K562 (cell line): ENCODE measurements around the gene SPANXN3. TPM values are rescaled to one million over a fixed set of nuclear protein-coding genes. Genes with fewer than 3 reads are reported as not detected.

Source experiments
- ATAC-seq: fragments of 200-7000 bp; cut with Tn5 transposase; 3 replicates; pipeline ENCODE4 v1.9.1; 2020; ENCODE audit warnings: moderate library complexity
- BruUV-seq: library from RNA; stranded (reverse); fragments of 400-500 nt; replicated peaks from 2 replicates; lab custom pipeline; 2021; lab: Mats Ljungman, UMichigan
- CTCF ChIA-PET: fragments of 300-600 bp; formaldehyde crosslinking; extraction: SDS; loops from one replicate; lab custom pipeline; 2021; ENCODE audit warnings: low intra/inter-chr PET ratio; lab: Yijun Ruan, JAX
- POLR2A ChIA-PET: fragments of 300-600, 350-650 bp; sonication (Branson Sonifier 250); formaldehyde crosslinking; extraction: SDS; loops from one replicate; lab custom pipeline; 2021; ENCODE audit warnings: antibody characterized with exemption, inconsistent platforms; lab: Yijun Ruan, JAX
- DNase-seq, 4 experiments: peaks; one replicate each; pipeline versions ENCODE4 v3.0.0 to v3.0.0-alpha.2; 2011 to 2018; ENCODE audit warnings: low spot score in 3 of 4, mixed read lengths in 3 of 4; ENCODE audit errors: extremely low read depth in 1 of 4
- FAIRE-seq: peaks from 2 replicates; lab custom pipeline; 2011; peaks lifted over from hg19 to GRCh38; lab: Jason Lieb, UNC
- H2AFZ ChIP-seq: 2 replicates; pipeline ENCODE4 v1.6.0; 2011; ENCODE audit warnings: low read depth, low read length, control low read depth, inconsistent platforms
- H3K27ac ChIP-seq: fragments of 200-600 bp; 3 replicates; pipeline ENCODE4 v1.8.0; 2011; ENCODE audit warnings: low read depth, mild to moderate bottlenecking, control low read depth, inconsistent platforms, low read length, moderate library complexity, mixed read lengths; ENCODE audit errors: extremely low read depth
- H3K27me3 ChIP-seq, 2 experiments: fragments of 300-600 bp in 1 of 2; 2 replicates in 1 of 2; 3 replicates in 1 of 2; pipeline versions ENCODE4 v1.6.0 to v1.8.0; 2011; ENCODE audit warnings: inconsistent platforms in 2 of 2, low read length in 2 of 2, mild to moderate bottlenecking in 1 of 2, mixed read lengths in 1 of 2, moderate library complexity in 1 of 2; ENCODE audit not compliant: control insufficient read depth in 2 of 2, insufficient read depth in 2 of 2
- H3K36me3 ChIP-seq: fragments of 300-600 bp; 3 replicates; pipeline ENCODE4 v1.8.0; 2011; ENCODE audit warnings: mild to moderate bottlenecking, low read length, inconsistent platforms; ENCODE audit not compliant: control insufficient read depth, insufficient read depth
- H3K4me1 ChIP-seq, 2 experiments: fragments of 200-600 bp in 1 of 2; replicated peaks in 1 of 2; 2 replicates in 1 of 2; 3 replicates in 1 of 2; pipeline versions ENCODE4 v1.5.1 to v1.8.0; 2011; ENCODE audit warnings: inconsistent platforms in 2 of 2, low read length in 2 of 2, mild to moderate bottlenecking in 1 of 2, mixed read lengths in 1 of 2, moderate library complexity in 1 of 2; ENCODE audit not compliant: control insufficient read depth in 2 of 2, insufficient read depth in 2 of 2
- H3K4me2 ChIP-seq: 2 replicates; pipeline ENCODE4 v1.6.1; 2011; ENCODE audit warnings: low read length, control low read depth, inconsistent platforms, mixed read lengths; ENCODE audit not compliant: insufficient read depth
- H3K4me3 ChIP-seq: fragments of 200-600 bp; sonication (generic), shearing (Covaris generic); 2 replicates; pipeline ENCODE4 v1.5.1; 2016; ENCODE audit warnings: control low read depth, inconsistent platforms
- H3K79me2 ChIP-seq: fragments of 200-600 bp; 3 replicates; pipeline ENCODE4 v1.8.0; 2011; ENCODE audit warnings: low read length, inconsistent platforms; ENCODE audit not compliant: control insufficient read depth, insufficient read depth
- H3K9ac ChIP-seq, 2 experiments: 2 replicates each; pipeline versions ENCODE4 v1.6.0 to v1.6.1; 2011; ENCODE audit warnings: low read depth in 2 of 2, low read length in 2 of 2, control low read depth in 1 of 2, inconsistent platforms in 1 of 2, mild to moderate bottlenecking in 1 of 2, mixed read lengths in 1 of 2; ENCODE audit not compliant: insufficient read depth in 1 of 2
- H3K9me1 ChIP-seq: one replicate; pipeline ENCODE4 v1.6.0; 2011; ENCODE audit warnings: inconsistent platforms, mild to moderate bottlenecking, low read length, moderate library complexity; ENCODE audit not compliant: control insufficient read depth, insufficient read depth
- H3K9me3 ChIP-seq: replicated peaks from 2 replicates; pipeline ENCODE4 v1.5.1; 2011; ENCODE audit warnings: low read depth, low read length, inconsistent platforms; ENCODE audit not compliant: control insufficient read depth, insufficient read depth
- H4K20me1 ChIP-seq: replicated peaks from 2 replicates; pipeline ENCODE4 v1.6.1; 2011; ENCODE audit warnings: low read length, inconsistent platforms, mixed read lengths; ENCODE audit not compliant: control insufficient read depth, insufficient read depth
- ELF4 ChIP-seq: fragments of 450-650 bp; formaldehyde crosslinking; IDR thresholded peaks from 2 replicates; pipeline ENCODE4 v1.4.0; 2022; ENCODE audit warnings: missing genetic modification characterization
- EZH2 ChIP-seq: IDR thresholded peaks from 2 replicates; pipeline ENCODE4 v1.6.1; 2012; ENCODE audit warnings: low read depth, mild to moderate bottlenecking, inconsistent platforms, low read length, borderline replicate concordance
- FOS ChIP-seq: IDR thresholded peaks from 3 replicates; pipeline ENCODE4 v1.6.1; 2011; ENCODE audit not compliant: insufficient read length; ENCODE audit errors: extremely low read depth
- FOXJ2 ChIP-seq: fragments of 200-800 bp; sonication (Bioruptor generic); IDR thresholded peaks from 2 replicates; pipeline ENCODE4 v1.6.1; 2016; ENCODE audit warnings: missing genetic modification characterization, missing compliant biosample characterization
- IRF1 ChIP-seq: sonication (generic); formaldehyde crosslinking; IDR thresholded peaks from 2 replicates; pipeline ENCODE4 v1.8.0; 2022; ENCODE audit warnings: missing genetic modification reagents, mild to moderate bottlenecking, borderline replicate concordance
- LEF1 ChIP-seq: fragments of 450-650 bp; IDR thresholded peaks from 2 replicates; pipeline ENCODE4 v1.6.1; 2016; ENCODE audit warnings: mild to moderate bottlenecking
- MYC ChIP-seq, 2 experiments: fragments of 250-450 bp in 1 of 2; sonication (Bioruptor Pico) in 1 of 2; IDR thresholded peaks; 2 replicates each; pipeline versions ENCODE4 v1.5.1 to v1.6.1; 2012 to 2021; ENCODE audit warnings: low read depth in 2 of 2, borderline replicate concordance in 1 of 2, improper control_type of control experiment in 1 of 2, low read length in 1 of 2, mild to moderate bottlenecking in 1 of 2, moderate library complexity in 1 of 2
- RAD51 ChIP-seq: fragments of 450-650 bp; IDR thresholded peaks from 2 replicates; pipeline ENCODE4 v1.7.1; 2016; ENCODE audit warnings: low read depth, mild to moderate bottlenecking, borderline replicate concordance
- SMARCA4 ChIP-seq: fragments of 450-650 bp; IDR thresholded peaks from 2 replicates; pipeline ENCODE4 v1.6.1; 2016
- USF2 ChIP-seq: sonication (generic); formaldehyde crosslinking; IDR thresholded peaks from 2 replicates; pipeline ENCODE4 v1.5.0; 2020; ENCODE audit warnings: missing genetic modification reagents
- ZNF224 ChIP-seq: sonication (generic); formaldehyde crosslinking; IDR thresholded peaks from 2 replicates; pipeline ENCODE4 v1.8.0; 2022; ENCODE audit warnings: mild to moderate bottlenecking, missing genetic modification reagents
- ZNF311 ChIP-seq: fragments of 250-450 bp; sonication (Bioruptor Pico); IDR thresholded peaks from 2 replicates; pipeline ENCODE4 v1.4.0; 2020; ENCODE audit warnings: mild to moderate bottlenecking, moderate library complexity
- ZNF347 ChIP-seq: fragments of 450-650 bp; formaldehyde crosslinking; IDR thresholded peaks from 2 replicates; pipeline ENCODE4 v1.4.0; 2020; ENCODE audit warnings: low read depth, mild to moderate bottlenecking, moderate library complexity
- ZNF76 ChIP-seq: fragments of 250-450 bp; sonication (Bioruptor Pico); IDR thresholded peaks from 2 replicates; pipeline ENCODE4 v1.4.0; 2020; ENCODE audit warnings: mild to moderate bottlenecking, moderate library complexity, borderline replicate concordance
- ZNF830 ChIP-seq: fragments of 250-450 bp; sonication (Bioruptor Pico); IDR thresholded peaks from 2 replicates; pipeline ENCODE4 v1.5.0; 2021; ENCODE audit warnings: mild to moderate bottlenecking
- WGBS: fragments of 100-300 bp; shearing (Covaris generic); methylation state at CpG from one replicate; pipeline ENCODE4 v1.1.6; 2016; ENCODE audit warnings: low coverage, mixed read lengths; ENCODE audit not compliant: insufficient coverage; ENCODE audit errors: missing lambda C conversion rate; 5-methylcytosine and 5-hydroxymethylcytosine counted together
- in situ Hi-C: fragments of 300-500 bp; cut with MboI; formaldehyde crosslinking; loops from 4 replicates; pipeline ENCODE4 v1.15.0; 2018; ENCODE audit warnings: inconsistent platforms, mixed read lengths
- intact Hi-C: fragments of 100-400 bp; cut with micrococcal nuclease; formaldehyde crosslinking; loops from 2 replicates; pipeline ENCODE4 v1.14.2; 2022
- polyA plus RNA-seq, 8 experiments: library from polyadenylated mRNA; depleted of rRNA in 4 of 8; stranded (reverse) in 5 of 8; unstranded in 3 of 8; fragments of >200 nt; fragmentation: Nextera tagmentation in 2 of 8; fragmentation: Illumina TruSeq in 1 of 8; extraction: Ambion mirVana in 2 of 8; extraction: Trizol in 1 of 8; gene quantifications; 2 replicates each; pipeline versions ENCODE4 v1.2.1 to v1.2.3, GENCODE V29; 2011 to 2014; ENCODE audit warnings: inconsistent platforms in 1 of 8, missing spikeins in 1 of 8
- total RNA-seq, 7 experiments: library from RNA; depleted of rRNA in 6 of 7; stranded (reverse); fragments of >200 nt in 6 of 7; fragmentation: Illumina TruSeq in 2 of 7; extraction: Trizol in 2 of 7; gene quantifications; 2 replicates each; pipeline versions ENCODE4 v1.2.1 to v1.2.3, GENCODE V29; 2011 to 2021; ENCODE audit warnings: low replicate concordance in 1 of 7
- TF ChIP-seq, protein P1 (sequence below): sonication (generic); formaldehyde crosslinking; IDR thresholded peaks from 2 replicates; pipeline ENCODE4 v1.8.1; 2023; ENCODE audit warnings: mild to moderate bottlenecking, missing genetic modification reagents
- TF ChIP-seq, protein P2 (sequence below): fragments of 200-400 bp; formaldehyde crosslinking; IDR thresholded peaks from 2 replicates; pipeline ENCODE4 v1.6.1; 2017; ENCODE audit warnings: mild to moderate bottlenecking, low read depth, low read length, moderate library complexity

SPANXN3 gene
- total and polyA plus RNA-seq, 9 of the 15 experiments (the other 6 are each of a cell fraction or from before 2014, with no cell fraction given): not detected

DNA sequence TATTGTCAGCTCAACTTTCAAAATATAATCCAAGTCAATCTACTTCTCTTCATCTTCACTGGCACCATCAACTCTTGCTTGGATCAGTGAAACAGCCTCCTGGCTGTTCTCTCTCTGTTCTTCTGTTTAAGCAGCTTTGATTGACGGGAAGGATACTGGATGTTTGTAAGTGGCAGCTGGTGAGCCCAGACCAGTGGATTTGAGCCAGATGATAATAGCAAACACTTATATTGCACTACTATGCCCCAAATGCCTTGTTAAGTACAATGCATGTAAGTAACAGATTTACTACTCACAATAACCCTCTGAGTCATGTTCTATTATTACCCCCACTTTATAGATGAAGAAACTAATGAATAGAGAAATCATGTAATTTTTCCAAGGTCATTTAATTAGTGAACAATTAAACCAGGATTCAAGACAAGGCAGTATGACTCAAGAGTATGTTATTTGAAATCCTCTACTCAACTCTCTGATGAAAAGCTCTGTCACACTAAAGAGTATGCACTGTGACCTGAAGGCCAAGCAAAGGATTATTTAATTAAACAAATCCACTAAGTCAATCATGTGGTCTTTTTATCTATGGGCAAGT is 44.8 kb downstream of the SPANXN3 start:
- FAIRE-seq: no peak
- in situ Hi-C loops (no loop called here), intact Hi-C loops (no loop called here)
- Histone ChIP-seq H3K4me1 (no peaks in the 10 kb centered on the region), H3K27ac (no peak overlapping the region), H3K27me3 (no peaks in the 10 kb centered on the region), H2AFZ (no peak overlapping the region), H3K4me3 (no peak overlapping the region), H3K9me1 (no peaks in the 10 kb centered on the region), H3K9me3 (no peaks in the 10 kb centered on the region), H3K79me2 (no peaks in the 10 kb centered on the region), H3K9ac (no peak overlapping the region), H4K20me1 (no peaks in the 10 kb centered on the region), H3K36me3 (no peaks in the 10 kb centered on the region), H3K4me2 (no peak overlapping the region)
- WGBS: 0% methylated on average over 1 of the region's 1 CpG
- ChIA-PET POLR2A (no interaction called here), CTCF (no interaction called here)
- no peak for DNase-seq
- ATAC-seq: no peak
- no TSS peak for BruUV-seq
- no peak for TF ChIP-seq EZH2
- no peak for TF ChIP-seq USF2 (CRISPR knock-in tag)
- TF ChIP-seq, protein P1, sequence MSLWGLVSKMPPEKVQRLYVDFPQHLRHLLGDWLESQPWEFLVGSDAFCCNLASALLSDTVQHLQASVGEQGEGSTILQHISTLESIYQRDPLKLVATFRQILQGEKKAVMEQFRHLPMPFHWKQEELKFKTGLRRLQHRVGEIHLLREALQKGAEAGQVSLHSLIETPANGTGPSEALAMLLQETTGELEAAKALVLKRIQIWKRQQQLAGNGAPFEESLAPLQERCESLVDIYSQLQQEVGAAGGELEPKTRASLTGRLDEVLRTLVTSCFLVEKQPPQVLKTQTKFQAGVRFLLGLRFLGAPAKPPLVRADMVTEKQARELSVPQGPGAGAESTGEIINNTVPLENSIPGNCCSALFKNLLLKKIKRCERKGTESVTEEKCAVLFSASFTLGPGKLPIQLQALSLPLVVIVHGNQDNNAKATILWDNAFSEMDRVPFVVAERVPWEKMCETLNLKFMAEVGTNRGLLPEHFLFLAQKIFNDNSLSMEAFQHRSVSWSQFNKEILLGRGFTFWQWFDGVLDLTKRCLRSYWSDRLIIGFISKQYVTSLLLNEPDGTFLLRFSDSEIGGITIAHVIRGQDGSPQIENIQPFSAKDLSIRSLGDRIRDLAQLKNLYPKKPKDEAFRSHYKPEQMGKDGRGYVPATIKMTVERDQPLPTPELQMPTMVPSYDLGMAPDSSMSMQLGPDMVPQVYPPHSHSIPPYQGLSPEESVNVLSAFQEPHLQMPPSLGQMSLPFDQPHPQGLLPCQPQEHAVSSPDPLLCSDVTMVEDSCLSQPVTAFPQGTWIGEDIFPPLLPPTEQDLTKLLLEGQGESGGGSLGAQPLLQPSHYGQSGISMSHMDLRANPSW: no peak
- TF ChIP-seq ZNF224 (CRISPR knock-in tag): no peak
- TF ChIP-seq ELF4: no peak
- no peak for TF ChIP-seq LEF1
- TF ChIP-seq, protein P2, sequence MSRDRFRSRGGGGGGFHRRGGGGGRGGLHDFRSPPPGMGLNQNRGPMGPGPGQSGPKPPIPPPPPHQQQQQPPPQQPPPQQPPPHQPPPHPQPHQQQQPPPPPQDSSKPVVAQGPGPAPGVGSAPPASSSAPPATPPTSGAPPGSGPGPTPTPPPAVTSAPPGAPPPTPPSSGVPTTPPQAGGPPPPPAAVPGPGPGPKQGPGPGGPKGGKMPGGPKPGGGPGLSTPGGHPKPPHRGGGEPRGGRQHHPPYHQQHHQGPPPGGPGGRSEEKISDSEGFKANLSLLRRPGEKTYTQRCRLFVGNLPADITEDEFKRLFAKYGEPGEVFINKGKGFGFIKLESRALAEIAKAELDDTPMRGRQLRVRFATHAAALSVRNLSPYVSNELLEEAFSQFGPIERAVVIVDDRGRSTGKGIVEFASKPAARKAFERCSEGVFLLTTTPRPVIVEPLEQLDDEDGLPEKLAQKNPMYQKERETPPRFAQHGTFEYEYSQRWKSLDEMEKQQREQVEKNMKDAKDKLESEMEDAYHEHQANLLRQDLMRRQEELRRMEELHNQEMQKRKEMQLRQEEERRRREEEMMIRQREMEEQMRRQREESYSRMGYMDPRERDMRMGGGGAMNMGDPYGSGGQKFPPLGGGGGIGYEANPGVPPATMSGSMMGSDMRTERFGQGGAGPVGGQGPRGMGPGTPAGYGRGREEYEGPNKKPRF: no peak
- no peak for TF ChIP-seq MYC (IDR thresholded peaks at IDR 0.05; ENCODE audit: low read depth, low read length)
- no peak for TF ChIP-seq MYC (CRISPR knock-in tag; IDR thresholded peaks at IDR 0.05; ENCODE audit: borderline replicate concordance, low read depth)
- TF ChIP-seq FOXJ2 (tag): no peak
- TF ChIP-seq FOS: no peak
- TF ChIP-seq ZNF76: no peak
- TF ChIP-seq ZNF830 (CRISPR knock-in tag): no peak
- TF ChIP-seq RAD51: no peak
- TF ChIP-seq ZNF311 (CRISPR knock-in tag): no peak
- TF ChIP-seq SMARCA4: no peak
- no peak for TF ChIP-seq IRF1
- no peak for TF ChIP-seq ZNF347 (CRISPR knock-in tag)
